Brain microvascular endothelial cell (primary cell): ENCODE results near the gene ITPA.

Source experiments
- DNase-seq: peaks from one replicate; pipeline ENCODE4 v3.0.0-alpha.2; 2020
- H3K27ac ChIP-seq: fragments of 250-450 bp; sonication (Bioruptor Pico); 2 replicates; pipeline ENCODE4 v1.5.1; 2020; ENCODE audit warnings: mild to moderate bottlenecking, moderate library complexity
- H3K27me3 ChIP-seq: fragments of 250-450 bp; sonication (Bioruptor Pico); replicated peaks from 2 replicates; pipeline ENCODE4 v1.5.1; 2020; ENCODE audit warnings: mild to moderate bottlenecking
- H3K36me3 ChIP-seq: fragments of 250-450 bp; sonication (Bioruptor Pico); replicated peaks from 2 replicates; pipeline ENCODE4 v1.5.1; 2020; ENCODE audit warnings: mild to moderate bottlenecking
- H3K4me3 ChIP-seq: 2 replicates; pipeline ENCODE4 v1.5.1; 2011; ENCODE audit warnings: low read depth, mild to moderate bottlenecking, control low read depth, low read length, moderate library complexity
- CTCF ChIP-seq: IDR thresholded peaks from 2 replicates; pipeline ENCODE4 v1.5.1; 2011; ENCODE audit warnings: low read depth, mild to moderate bottlenecking, moderate library complexity, low read length, control low read depth, inconsistent platforms; ENCODE audit errors: missing control alignments
- in situ Hi-C: cut with HindIII; loops from 2 replicates; pipeline ENCODE4 v1.10.0; 2017; ENCODE audit warnings: low sequenced_read_pairs, low pct_ligation_motif_present

The ITPA gene

GRCh38 chr20:3243718-3244358 lies 34.5 kb downstream of the ITPA start:
- TF ChIP-seq CTCF = no peak
- no peak overlapping the region for H3K4me3 ChIP-seq

GRCh38 chr20:3244613-3245012 lies 35.3 kb downstream of the ITPA start:
- in situ Hi-C loops = no loop called here
- Histone ChIP-seq H3K4me3 (no peak overlapping the region), H3K27ac (no peak overlapping the region), H3K27me3 (peaks cover 2% of the 10 kb centered on the region), H3K36me3 (no peaks in the 10 kb centered on the region)
- no peak for DNase-seq
- no peak for TF ChIP-seq CTCF

More at GRCh38 chr20:3243718-3244358, 34.5 kb downstream of the ITPA start:
- H3K36me3 ChIP-seq = no peaks in the 10 kb centered on the region
- H3K27me3 ChIP-seq = peaks cover 3% of the 10 kb centered on the region
- in situ Hi-C loops = no loop called here
- H3K27ac ChIP-seq = no peak overlapping the region
- DNase-seq = no peak

- no peak for TF ChIP-seq CTCF
- in situ Hi-C loops = no loop called here
These were observed 35.9 kb downstream of the ITPA start for GRCh38 chr20:3245156-3245555.

GRCh38 chr20:3245711-3246110 lies 36.4 kb downstream of the ITPA start:
- no peak for TF ChIP-seq CTCF
- in situ Hi-C loops = no loop called here
- no peak for DNase-seq
- no peaks in the 10 kb centered on the region for H3K36me3 ChIP-seq
- H3K27ac ChIP-seq = no peak overlapping the region
- H3K27me3 ChIP-seq = no peaks in the 10 kb centered on the region
- no peak overlapping the region for H3K4me3 ChIP-seq

More at GRCh38 chr20:3245156-3245555, 35.9 kb downstream of the ITPA start:
- Histone ChIP-seq H3K36me3 (no peaks in the 10 kb centered on the region), H3K27me3 (peaks cover under 1% of the 10 kb centered on the region), H3K27ac (no peak overlapping the region), H3K4me3 (no peak overlapping the region)
- no peak for DNase-seq

GRCh38 chr20:3246682-3247081 lies 37.4 kb downstream of the ITPA start:
- H3K36me3 ChIP-seq = no peaks in the 10 kb centered on the region
- no peak for DNase-seq
- no peaks in the 10 kb centered on the region for H3K27me3 ChIP-seq
- in situ Hi-C loops = no loop called here
- no peak overlapping the region for H3K27ac ChIP-seq
- no peak overlapping the region for H3K4me3 ChIP-seq
- TF ChIP-seq CTCF = no peak

GRCh38 chr20:3247638-3248037 lies 38.3 kb downstream of the ITPA start:
- Histone ChIP-seq H3K27me3 (no peaks in the 10 kb centered on the region), H3K36me3 (peaks cover 4% of the 10 kb centered on the region), H3K27ac (no peak overlapping the region), H3K4me3 (no peak overlapping the region)
- in situ Hi-C loops = no loop called here
- DNase-seq = no peak
- TF ChIP-seq CTCF = no peak
